ENCODE measurements around the gene KRT33B.

KRT33B gene

GRCh38 chr17:41322094-41322902 is 47.3 kb downstream of the KRT33B start:
- no peak overlapping the region for H3K4me3 ChIP-seq (ENCODE audit: low read depth, low read length)
- peak; percentile 93 for TF ChIP-seq CTCF (IDR thresholded peaks at IDR 0.05; ENCODE audit: low read depth, low read length, missing control alignments)
- in situ Hi-C loops (cut with HindIII; ENCODE audit: low sequenced_read_pairs) = no loop called here
- DNase-seq (ENCODE audit: low read depth) = peak; percentile 46

GRCh38 chr17:41318231-41318630 is 51.4 kb downstream of the KRT33B start:
- no peak for DNase-seq (ENCODE audit: low read depth)
- in situ Hi-C loops (cut with HindIII; ENCODE audit: low sequenced_read_pairs) = no loop called here
- TF ChIP-seq CTCF (IDR thresholded peaks at IDR 0.05; ENCODE audit: low read depth, low read length, missing control alignments) = no peak
- no peak overlapping the region for H3K4me3 ChIP-seq (ENCODE audit: low read depth, low read length)

- DNase-seq (ENCODE audit: low read depth) = no peak
- TF ChIP-seq CTCF (IDR thresholded peaks at IDR 0.05; ENCODE audit: low read depth, low read length, missing control alignments) = no peak
- in situ Hi-C loops (cut with HindIII; ENCODE audit: low sequenced_read_pairs) = no loop called here
- no peak overlapping the region for H3K4me3 ChIP-seq (ENCODE audit: low read depth, low read length)
Measured at GRCh38 chr17:41315814-41316445, 53.7 kb downstream of the KRT33B start.

GRCh38 chr17:41315204-41315794 is 54.3 kb downstream of the KRT33B start, which contains the start of gene KRTAP17-1:
Gene KRTAP17-1 (minus strand): TSS chr17:41315710. CDS start chr17:41315650, 60 bp downstream.
- TF ChIP-seq CTCF (IDR thresholded peaks at IDR 0.05; ENCODE audit: low read depth, low read length, missing control alignments) = no peak
- no peak for DNase-seq (ENCODE audit: low read depth)
- in situ Hi-C loops (cut with HindIII; ENCODE audit: low sequenced_read_pairs) = no loop called here
- no peak within 1 kb of the TSS for H3K4me3 ChIP-seq (ENCODE audit: low read depth, low read length)
